CD4-positive, alpha-beta memory T cell (primary cell): ENCODE measurements around the gene SKP2. TPM values are rescaled to one million over a fixed set of nuclear protein-coding genes. Genes with fewer than 3 reads are reported as not detected.

Experiments
- CTCF ChIA-PET: fragments of 350-600 bp; sonication (Branson Sonifier 250); formaldehyde crosslinking; loops from one replicate; lab custom pipeline; 2021; ENCODE audit warnings: inconsistent platforms; ENCODE audit not compliant: partially characterized antibody; lab: Charles Lee
- POLR2A ChIA-PET: fragments of 350-600 bp; sonication (Branson Sonifier 250); formaldehyde crosslinking; loops from one replicate; lab custom pipeline; 2021; ENCODE audit not compliant: partially characterized antibody; lab: Charles Lee
- DNase-seq, 5 donors: peaks; one replicate each; pipeline versions ENCODE4 v3.0.0 to v3.0.0-alpha.2; 2020 to 2022; ENCODE audit warnings: mixed read lengths in 1 of 5
- H3K27ac ChIP-seq: one replicate; pipeline ENCODE4 v1.7.0; 2013; ENCODE audit warnings: low read depth, low read length
- H3K27me3 ChIP-seq: 2 replicates; pipeline ENCODE4 v1.7.0; 2013; ENCODE audit warnings: mild to moderate bottlenecking, low read length, moderate library complexity; ENCODE audit not compliant: insufficient read depth
- H3K36me3 ChIP-seq: 2 replicates; pipeline ENCODE4 v1.7.0; 2013; ENCODE audit warnings: mild to moderate bottlenecking, low read length, moderate library complexity; ENCODE audit not compliant: insufficient read depth
- H3K4me1 ChIP-seq: 2 replicates; pipeline ENCODE4 v1.7.0; 2013; ENCODE audit warnings: mild to moderate bottlenecking, low read length, moderate library complexity; ENCODE audit not compliant: insufficient read depth
- H3K4me3 ChIP-seq, 2 donors: one replicate each; pipeline ENCODE4 v1.7.0; 2013; ENCODE audit warnings: low read length in 2 of 2, mild to moderate bottlenecking in 1 of 2
- H3K9me3 ChIP-seq, 2 donors: one replicate each; pipeline ENCODE4 v1.7.0; 2013; ENCODE audit warnings: low read length in 2 of 2, control low read depth in 1 of 2; ENCODE audit not compliant: control insufficient read depth in 1 of 2
- H3K27ac Mint-ChIP-seq, 7 donors: one replicate each; pipeline ENCODE4 v1.8.0; 2020 to 2021; ENCODE audit warnings: mixed read lengths in 7 of 7, mild to moderate bottlenecking in 6 of 7, inconsistent platforms in 3 of 7, moderate library complexity in 3 of 7
- H3K27me3 Mint-ChIP-seq, 2 donors: one replicate each; pipeline ENCODE4 v1.8.0; 2020 to 2021; ENCODE audit warnings: mixed read lengths in 2 of 2
- H3K36me3 Mint-ChIP-seq, 2 donors: one replicate each; pipeline ENCODE4 v1.8.0; 2020 to 2021; ENCODE audit warnings: mixed read lengths in 2 of 2, inconsistent platforms in 1 of 2, mild to moderate bottlenecking in 1 of 2
- H3K4me1 Mint-ChIP-seq, 4 donors: one replicate each; pipeline ENCODE4 v1.8.0; 2020 to 2021; ENCODE audit warnings: mixed read lengths in 4 of 4, mild to moderate bottlenecking in 1 of 4
- H3K4me3 Mint-ChIP-seq, 8 donors: one replicate each; pipeline ENCODE4 v1.8.0; 2020 to 2021; ENCODE audit warnings: mixed read lengths in 8 of 8, mild to moderate bottlenecking in 7 of 8, moderate library complexity in 6 of 8, inconsistent platforms in 3 of 8
- H3K9me3 Mint-ChIP-seq, 8 donors: one replicate each; pipeline ENCODE4 v1.8.0; 2020 to 2021; ENCODE audit warnings: mixed read lengths in 8 of 8, mild to moderate bottlenecking in 5 of 8, inconsistent platforms in 3 of 8, moderate library complexity in 1 of 8
- intact Hi-C: fragments of 100-400 bp; cut with micrococcal nuclease; formaldehyde crosslinking; loops from one replicate; pipeline ENCODE4 v1.15.1; 2023
- polyA plus RNA-seq, 2 donors: library from polyadenylated mRNA; unstranded; fragments of 300-500 nt; fragmentation: Illumina TruSeq; gene quantifications; one replicate each; pipeline ENCODE4 v1.2.3, GENCODE V29; 2021
- total RNA-seq, 2 experiments: library from RNA; stranded (reverse); gene quantifications; one replicate each; pipeline ENCODE4 v1.2.3, GENCODE V29; 2021

Gene SKP2
- total and polyA plus RNA-seq, 4 experiments from 2014 or later, result 18.3 to 23.9 (median 20.1) TPM

GRCh38 chr5:36208786-36209185 lies 56.9 kb downstream of the SKP2 start:
- no peaks in the 10 kb centered on the region for H3K27me3 Mint-ChIP-seq
- Histone ChIP-seq H3K36me3 (peaks cover 6% of the 10 kb centered on the region), H3K4me1 (no peaks in the 10 kb centered on the region), H3K4me3 (no peak overlapping the region), H3K27ac (no peak overlapping the region), H3K27me3 (no peaks in the 10 kb centered on the region), H3K9me3 (no peaks in the 10 kb centered on the region)
- CTCF ChIA-PET, result no interaction called here
- no peaks in the 10 kb centered on the region for H3K9me3 Mint-ChIP-seq
- POLR2A ChIA-PET, result no interaction called here
- no peak overlapping the region for H3K27ac Mint-ChIP-seq
- peak overlapping the region in 1 of 8 donors; percentile 5 for H3K4me3 Mint-ChIP-seq
- H3K4me1 Mint-ChIP-seq, result no peaks in the 10 kb centered on the region
- DNase-seq, result no peak
- intact Hi-C loops, result no loop called here
- peaks cover 32 to 38% of the 10 kb centered on the region in 2 donors for H3K36me3 Mint-ChIP-seq

DNA sequence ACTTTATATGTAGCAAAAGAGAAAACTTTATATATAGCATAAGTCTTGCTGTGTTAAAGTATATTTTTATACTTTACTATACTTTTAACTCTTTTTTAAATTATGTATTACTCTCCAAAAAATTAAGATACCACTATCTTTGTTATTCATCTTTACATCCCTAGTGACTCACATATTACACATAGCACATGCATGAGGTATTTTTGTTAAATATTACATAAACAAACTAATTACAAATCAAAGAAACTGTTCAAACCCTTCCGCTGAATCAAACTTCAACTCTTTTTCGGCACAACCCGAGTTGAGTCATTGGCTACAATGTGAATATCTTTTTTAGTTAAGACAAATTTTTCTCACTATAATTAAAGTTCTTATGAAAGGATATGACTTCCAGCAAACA lies 57.8 kb downstream of the SKP2 start:
- Mint-ChIP-seq H3K36me3 (peaks cover 34 to 38% of the 10 kb centered on the region in 2 donors), H3K9me3 (no peaks in the 10 kb centered on the region), H3K4me1 (no peaks in the 10 kb centered on the region), H3K27me3 (no peaks in the 10 kb centered on the region), H3K4me3 (no peak overlapping the region), H3K27ac (peak overlapping the region in 1 of 7 donors; percentile 30)
- DNase-seq, result no peak
- Histone ChIP-seq H3K27ac (no peak overlapping the region), H3K27me3 (no peaks in the 10 kb centered on the region), H3K9me3 (no peaks in the 10 kb centered on the region), H3K4me3 (no peak overlapping the region), H3K36me3 (peaks cover 6% of the 10 kb centered on the region), H3K4me1 (no peaks in the 10 kb centered on the region)
- intact Hi-C loops, result no loop called here
- POLR2A ChIA-PET, result no interaction called here
- CTCF ChIA-PET, result no interaction called here

DNA sequence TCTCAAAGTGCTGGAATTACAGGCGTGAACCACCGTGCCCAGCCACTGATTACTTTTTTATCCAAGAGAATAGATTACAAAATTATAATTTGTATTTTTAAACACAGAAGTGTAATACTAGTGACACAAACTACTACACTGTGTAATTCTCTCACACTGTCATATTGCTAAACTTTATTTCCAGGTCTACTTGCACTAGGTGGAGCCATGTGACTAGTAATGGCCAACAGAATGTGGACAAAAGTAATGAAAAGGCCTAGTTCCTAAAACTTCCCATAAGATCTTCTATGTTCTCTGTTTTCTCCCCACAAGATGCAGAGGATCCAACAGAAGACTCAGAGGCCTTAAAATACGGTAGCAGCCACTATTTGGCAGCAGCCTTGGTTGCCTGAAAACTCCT lies 62.5 kb downstream of the SKP2 start:
- H3K36me3 Mint-ChIP-seq, result peaks cover 41 to 47% of the 10 kb centered on the region in 2 donors
- no peak overlapping the region for H3K27ac ChIP-seq
- H3K9me3 Mint-ChIP-seq, result no peaks in the 10 kb centered on the region
- H3K36me3 ChIP-seq, result peaks cover 9% of the 10 kb centered on the region
- no peaks in the 10 kb centered on the region for H3K9me3 ChIP-seq
- H3K27me3 Mint-ChIP-seq, result no peaks in the 10 kb centered on the region
- no peaks in the 10 kb centered on the region for H3K4me1 ChIP-seq
- no peak for DNase-seq
- H3K27me3 ChIP-seq, result no peaks in the 10 kb centered on the region
- intact Hi-C loops, result no loop called here
- H3K27ac Mint-ChIP-seq, result no peak overlapping the region
- POLR2A ChIA-PET, result no interaction called here
- H3K4me1 Mint-ChIP-seq, result no peaks in the 10 kb centered on the region
- CTCF ChIA-PET, result interaction anchor here (0.6 to 2.0 kb wide), 3 partner anchors 27 to 294 kb away, joined by 3 to 7 read pairs (median 4); partner anchors contain the start of gene NADK2
- no peak overlapping the region for H3K4me3 ChIP-seq
- H3K4me3 Mint-ChIP-seq, result no peak overlapping the region

DNA sequence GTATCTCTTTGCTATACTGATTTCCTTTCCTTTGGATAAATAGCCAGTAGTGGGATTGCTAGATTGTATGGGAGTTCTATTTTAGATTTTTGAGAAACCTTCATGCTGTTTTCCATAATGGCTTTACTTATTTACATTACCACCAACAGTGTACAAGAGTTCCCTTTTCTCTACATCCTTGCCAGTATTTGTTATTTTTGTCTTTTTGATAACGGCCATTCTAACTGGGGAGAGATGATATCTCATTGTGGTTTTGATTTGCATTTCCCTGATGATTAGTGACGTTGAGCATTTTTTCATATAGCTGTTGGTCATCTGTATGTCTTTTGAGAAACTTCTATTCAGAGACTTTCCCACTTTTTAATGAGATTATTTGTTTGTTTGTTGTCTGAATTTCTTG lies 64.0 kb downstream of the SKP2 start:
- POLR2A ChIA-PET, result no interaction called here

DNA sequence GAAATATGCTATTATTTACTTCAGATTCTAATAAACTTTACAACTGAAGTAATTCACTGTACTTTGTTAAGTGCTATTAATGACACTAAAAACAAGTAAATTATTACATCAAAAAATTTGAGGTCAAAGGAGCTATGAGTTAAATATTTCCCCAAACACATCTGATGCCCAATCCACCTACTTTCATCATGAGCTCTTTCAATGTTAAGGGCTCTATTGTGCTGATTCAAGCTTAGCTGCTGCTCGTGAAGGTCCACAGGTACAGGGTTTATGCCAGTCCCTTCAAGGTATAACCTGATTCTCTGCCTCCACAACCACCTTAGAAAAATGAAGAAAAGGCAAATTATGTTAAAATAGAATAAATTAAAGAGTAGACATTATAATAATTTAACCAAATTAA lies 65.7 kb downstream of the SKP2 start:
- ChIA-PET CTCF (interaction anchor here (0.9 to 1.8 kb wide), 5 partner anchors 12 to 478 kb away, joined by 3 to 6 read pairs (median 4); no protein-coding TSS in a partner anchor), POLR2A (interaction anchor here (1.6 kb wide), 1 partner anchor 24 kb away, joined by 6 read pairs; the partner anchor contains the start of gene NADK2)
- peaks cover 52 to 53% of the 10 kb centered on the region in 2 donors for H3K36me3 Mint-ChIP-seq
- H3K27ac ChIP-seq, result no peak overlapping the region
- no peaks in the 10 kb centered on the region for H3K9me3 ChIP-seq
- no peaks in the 10 kb centered on the region for H3K27me3 ChIP-seq
- H3K4me1 Mint-ChIP-seq, result no peaks in the 10 kb centered on the region
- intact Hi-C loops, result no loop called here
- H3K36me3 ChIP-seq, result peaks cover 15% of the 10 kb centered on the region
- no peak overlapping the region for H3K27ac Mint-ChIP-seq
- H3K4me1 ChIP-seq, result no peaks in the 10 kb centered on the region
- H3K9me3 Mint-ChIP-seq, result no peaks in the 10 kb centered on the region
- no peak overlapping the region for H3K4me3 Mint-ChIP-seq
- DNase-seq, result no peak
- no peaks in the 10 kb centered on the region for H3K27me3 Mint-ChIP-seq
- no peak overlapping the region for H3K4me3 ChIP-seq

More for the DNA sequence above, 64.0 kb downstream of the SKP2 start:
- Mint-ChIP-seq H3K36me3 (peaks cover 51 to 55% of the 10 kb centered on the region in 2 donors), H3K9me3 (no peaks in the 10 kb centered on the region), H3K27ac (no peak overlapping the region), H3K4me3 (no peak overlapping the region), H3K27me3 (no peaks in the 10 kb centered on the region), H3K4me1 (no peaks in the 10 kb centered on the region)
- no peaks in the 10 kb centered on the region for H3K4me1 ChIP-seq
- H3K27me3 ChIP-seq, result no peaks in the 10 kb centered on the region
- peaks cover 15% of the 10 kb centered on the region for H3K36me3 ChIP-seq
- intact Hi-C loops, result no loop called here
- DNase-seq, result no peak
- CTCF ChIA-PET, result no interaction called here
- no peak overlapping the region for H3K27ac ChIP-seq
- no peak overlapping the region for H3K4me3 ChIP-seq
- H3K9me3 ChIP-seq, result no peaks in the 10 kb centered on the region

DNA sequence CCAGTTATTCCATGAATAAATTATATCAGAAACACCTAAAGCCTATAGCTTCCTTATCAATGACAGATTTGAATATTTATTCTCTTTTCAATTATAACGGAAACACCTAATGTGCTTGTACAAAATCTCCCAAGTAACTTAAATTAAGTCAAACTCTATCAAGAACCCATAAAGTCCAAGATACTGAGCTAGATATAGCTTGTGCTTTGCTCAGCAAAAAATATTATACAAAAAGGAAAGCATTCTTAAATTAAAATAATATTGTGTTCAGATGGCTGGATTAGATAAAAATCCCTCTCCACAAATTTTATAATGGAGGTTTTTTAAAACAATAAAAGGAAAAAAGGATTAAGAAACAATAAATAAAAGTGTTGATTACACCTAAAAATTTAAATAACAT lies 66.1 kb downstream of the SKP2 start:
- no peaks in the 10 kb centered on the region for H3K27me3 Mint-ChIP-seq
- H3K4me3 ChIP-seq, result no peak overlapping the region
- no peak for DNase-seq
- H3K36me3 Mint-ChIP-seq, result peaks cover 49% of the 10 kb centered on the region in 2 donors
- intact Hi-C loops, result no loop called here
- H3K36me3 ChIP-seq, result peaks cover 11% of the 10 kb centered on the region
- no peaks in the 10 kb centered on the region for H3K9me3 ChIP-seq
- ChIA-PET POLR2A (interaction anchor here (1.6 kb wide), 1 partner anchor 24 kb away, joined by 6 read pairs; the partner anchor contains the start of gene NADK2), CTCF (interaction anchor here (0.9 to 1.8 kb wide), 5 partner anchors 11 to 478 kb away, joined by 3 to 6 read pairs (median 4); no protein-coding TSS in a partner anchor)
- H3K27me3 ChIP-seq, result no peaks in the 10 kb centered on the region
- H3K4me1 Mint-ChIP-seq, result no peaks in the 10 kb centered on the region
- no peak overlapping the region for H3K4me3 Mint-ChIP-seq
- H3K27ac Mint-ChIP-seq, result no peak overlapping the region
- H3K9me3 Mint-ChIP-seq, result no peaks in the 10 kb centered on the region
- H3K27ac ChIP-seq, result no peak overlapping the region
- H3K4me1 ChIP-seq, result no peaks in the 10 kb centered on the region

GRCh38 chr5:36222620-36223019 lies 70.7 kb downstream of the SKP2 start:
- Mint-ChIP-seq H3K27ac (no peak overlapping the region), H3K4me1 (no peaks in the 10 kb centered on the region), H3K4me3 (no peak overlapping the region), H3K9me3 (no peaks in the 10 kb centered on the region), H3K36me3 (peaks cover 40 to 49% of the 10 kb centered on the region in 2 donors), H3K27me3 (no peaks in the 10 kb centered on the region)
- no peak for DNase-seq
- H3K4me3 ChIP-seq, result no peak overlapping the region
- ChIA-PET POLR2A (no interaction called here), CTCF (no interaction called here)
- intact Hi-C loops, result no loop called here
- peaks cover 21% of the 10 kb centered on the region for H3K36me3 ChIP-seq
- no peaks in the 10 kb centered on the region for H3K9me3 ChIP-seq
- no peaks in the 10 kb centered on the region for H3K4me1 ChIP-seq
- no peaks in the 10 kb centered on the region for H3K27me3 ChIP-seq
- no peak overlapping the region for H3K27ac ChIP-seq
